ENCODE measurements around the gene CNN3. TPM values are rescaled to one million over a fixed set of nuclear protein-coding genes. Genes with fewer than 3 reads are reported as not detected.

CNN3 gene
- total and polyA plus RNA-seq, 2 of the 4 experiments (the other 2 are of a cell fraction): 249 to 552 TPM

DNA sequence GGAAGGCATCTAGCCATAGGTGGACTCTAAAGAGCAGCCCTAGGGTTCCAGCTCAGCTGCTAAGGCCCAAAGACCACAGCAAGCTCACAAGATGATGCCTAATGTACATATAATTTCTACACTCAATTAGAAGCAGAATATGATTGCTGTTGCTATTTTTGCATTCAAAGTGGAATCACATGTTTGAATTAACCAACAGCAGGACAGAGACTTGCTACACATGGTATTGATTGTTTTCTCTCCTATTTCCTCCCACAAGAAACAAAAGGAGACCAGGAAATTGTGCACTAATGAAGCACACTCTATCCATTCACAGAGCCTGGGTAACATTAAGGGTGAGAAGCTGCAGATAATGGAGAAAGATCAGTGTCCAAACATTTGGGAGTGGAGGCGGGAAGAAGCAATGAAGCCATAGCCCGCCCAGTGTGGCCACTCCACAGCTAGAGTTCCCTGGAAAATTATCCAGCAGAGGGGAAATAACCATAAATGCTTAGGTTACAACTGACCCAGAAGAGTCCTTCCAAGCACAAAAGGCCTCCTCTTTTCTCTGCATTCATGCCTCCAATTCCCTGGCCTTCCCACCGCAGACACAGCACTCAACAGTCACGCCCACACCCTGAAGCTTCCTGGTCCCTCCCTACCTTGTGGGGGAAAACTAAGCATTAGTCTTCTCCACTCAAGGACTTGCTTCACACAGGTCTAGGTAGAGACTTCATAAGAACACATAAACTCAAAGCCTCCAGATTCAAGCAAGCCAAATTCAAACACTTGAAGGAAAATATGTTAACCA lies 7.5 kb downstream of the CNN3 start:
- Histone ChIP-seq H4K20me1 (ENCODE audit: insufficient read depth, low read length) (peaks cover 96% of the 10 kb centered on the region), H3K9me3 (ENCODE audit: control insufficient read depth, insufficient read depth, low read length) (no peaks in the 10 kb centered on the region), H3K4me3 (ENCODE audit: insufficient read depth, low read depth, low read length) (no peak overlapping the region), H4K91ac (ENCODE audit: insufficient read depth, low read depth, low read length) (no peak overlapping the region), H2BK15ac (ENCODE audit: low read depth, low read length) (no peak overlapping the region), H3K4me1 (ENCODE audit: control insufficient read depth, insufficient read depth, low read length) (peaks cover 19% of the 10 kb centered on the region), H3K23ac (ENCODE audit: low read depth, low read length) (no peak overlapping the region), H3K56ac (ENCODE audit: extremely low read depth, insufficient read depth, low read length) (no peak overlapping the region), H2BK20ac (ENCODE audit: low read depth, low read length) (no peak overlapping the region), H2AFZ (replicated peaks; ENCODE audit: low read length, poor library complexity) (no peak overlapping the region), H3K4me2 (ENCODE audit: low read depth, low read length) (no peak overlapping the region), H3K4ac (ENCODE audit: low read depth, low read length) (peak overlapping the region; percentile 15; the same call in 1 of the 2 replicates), H3K18ac (ENCODE audit: low read depth, low read length) (no peak overlapping the region), H2AK5ac (ENCODE audit: low read depth, low read length) (no peak overlapping the region), H4K8ac (ENCODE audit: low read depth in 2 of 2, low read length in 2 of 2) (no peak overlapping the region), H3K27ac (ENCODE audit: insufficient read depth, low read length) (no peak overlapping the region), H2AK9ac (replicated peaks; ENCODE audit: low read depth, low read length, poor library complexity) (no peak overlapping the region), H2BK120ac (ENCODE audit: low read depth, low read length) (no peak overlapping the region), H3K14ac (replicated peaks; ENCODE audit: low read depth, low read length) (peak overlapping the region; percentile 37; the same call in 1 of the 2 replicates), H3K9me1 (ENCODE audit: insufficient read depth, low read length) (peaks cover 41% of the 10 kb centered on the region), H3K9ac (ENCODE audit: low read depth, low read length) (no peak overlapping the region), H3K79me1 (ENCODE audit: low read depth in 1 of 2, low read length in 2 of 2) (peaks cover 4 to 65% of the 10 kb centered on the region in 2 experiments; a peak in 2 of 4 replicates), H3K27me3 (ENCODE audit: control insufficient read depth, insufficient read depth, low read length) (no peaks in the 10 kb centered on the region), H3K36me3 (ENCODE audit: control insufficient read depth, insufficient read depth, low read length) (peaks cover 13% of the 10 kb centered on the region), H4K5ac (ENCODE audit: low read depth, low read length) (no peak overlapping the region), H2BK5ac (ENCODE audit: low read depth, low read length, poor library complexity, severe bottlenecking) (no peak overlapping the region)
- no CpG with 5 or more reads among the region's 4 CpGs for WGBS, 2 experiments (ENCODE audit: extremely low coverage in 2 of 2, insufficient read length in 1 of 2)
- no peak for DNase-seq
- BruUV-seq (replicated peaks): no TSS peak
- TF ChIP-seq MAFK (IDR thresholded peaks at IDR 0.05; ENCODE audit: low read depth, low read length): no peak
- TF ChIP-seq BHLHE40 (IDR thresholded peaks at IDR 0.05; ENCODE audit: low read depth, low read length): no peak
- TF ChIP-seq POLR2A (IDR thresholded peaks at IDR 0.05; ENCODE audit: low read depth, low read length): no peak
- TF ChIP-seq RAD21 (IDR thresholded peaks at IDR 0.05; ENCODE audit: low read length): no peak
- no peak for TF ChIP-seq NFE2L2 (IDR thresholded peaks at IDR 0.05; ENCODE audit: low read depth, low read length)
- no peak for TF ChIP-seq RFX5 (IDR thresholded peaks at IDR 0.05; ENCODE audit: low read depth, low read length)
- no peak for TF ChIP-seq SMC3 (IDR thresholded peaks at IDR 0.05; ENCODE audit: low read depth, low read length)
- TF ChIP-seq, protein P1, sequence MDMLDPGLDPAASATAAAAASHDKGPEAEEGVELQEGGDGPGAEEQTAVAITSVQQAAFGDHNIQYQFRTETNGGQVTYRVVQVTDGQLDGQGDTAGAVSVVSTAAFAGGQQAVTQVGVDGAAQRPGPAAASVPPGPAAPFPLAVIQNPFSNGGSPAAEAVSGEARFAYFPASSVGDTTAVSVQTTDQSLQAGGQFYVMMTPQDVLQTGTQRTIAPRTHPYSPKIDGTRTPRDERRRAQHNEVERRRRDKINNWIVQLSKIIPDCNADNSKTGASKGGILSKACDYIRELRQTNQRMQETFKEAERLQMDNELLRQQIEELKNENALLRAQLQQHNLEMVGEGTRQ (IDR thresholded peaks at IDR 0.05; ENCODE audit: low read depth, low read length): no peak
- TF ChIP-seq MAZ (IDR thresholded peaks at IDR 0.05; ENCODE audit: borderline replicate concordance, low read depth, low read length): no peak
- no peak for TF ChIP-seq FOS (IDR thresholded peaks at IDR 0.05; ENCODE audit: low read depth, low read length)
- no peak for TF ChIP-seq MXI1 (IDR thresholded peaks at IDR 0.05; ENCODE audit: borderline replicate concordance, low read depth, low read length)
- no peak for TF ChIP-seq RCOR1 (IDR thresholded peaks at IDR 0.05; ENCODE audit: insufficient replicate concordance, low read length)
- TF ChIP-seq, protein P2, sequence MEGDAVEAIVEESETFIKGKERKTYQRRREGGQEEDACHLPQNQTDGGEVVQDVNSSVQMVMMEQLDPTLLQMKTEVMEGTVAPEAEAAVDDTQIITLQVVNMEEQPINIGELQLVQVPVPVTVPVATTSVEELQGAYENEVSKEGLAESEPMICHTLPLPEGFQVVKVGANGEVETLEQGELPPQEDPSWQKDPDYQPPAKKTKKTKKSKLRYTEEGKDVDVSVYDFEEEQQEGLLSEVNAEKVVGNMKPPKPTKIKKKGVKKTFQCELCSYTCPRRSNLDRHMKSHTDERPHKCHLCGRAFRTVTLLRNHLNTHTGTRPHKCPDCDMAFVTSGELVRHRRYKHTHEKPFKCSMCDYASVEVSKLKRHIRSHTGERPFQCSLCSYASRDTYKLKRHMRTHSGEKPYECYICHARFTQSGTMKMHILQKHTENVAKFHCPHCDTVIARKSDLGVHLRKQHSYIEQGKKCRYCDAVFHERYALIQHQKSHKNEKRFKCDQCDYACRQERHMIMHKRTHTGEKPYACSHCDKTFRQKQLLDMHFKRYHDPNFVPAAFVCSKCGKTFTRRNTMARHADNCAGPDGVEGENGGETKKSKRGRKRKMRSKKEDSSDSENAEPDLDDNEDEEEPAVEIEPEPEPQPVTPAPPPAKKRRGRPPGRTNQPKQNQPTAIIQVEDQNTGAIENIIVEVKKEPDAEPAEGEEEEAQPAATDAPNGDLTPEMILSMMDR (conservative IDR thresholded peaks at IDR 0.05; ENCODE audit: low read depth, low read length): no peak
- TF ChIP-seq, protein P3, sequence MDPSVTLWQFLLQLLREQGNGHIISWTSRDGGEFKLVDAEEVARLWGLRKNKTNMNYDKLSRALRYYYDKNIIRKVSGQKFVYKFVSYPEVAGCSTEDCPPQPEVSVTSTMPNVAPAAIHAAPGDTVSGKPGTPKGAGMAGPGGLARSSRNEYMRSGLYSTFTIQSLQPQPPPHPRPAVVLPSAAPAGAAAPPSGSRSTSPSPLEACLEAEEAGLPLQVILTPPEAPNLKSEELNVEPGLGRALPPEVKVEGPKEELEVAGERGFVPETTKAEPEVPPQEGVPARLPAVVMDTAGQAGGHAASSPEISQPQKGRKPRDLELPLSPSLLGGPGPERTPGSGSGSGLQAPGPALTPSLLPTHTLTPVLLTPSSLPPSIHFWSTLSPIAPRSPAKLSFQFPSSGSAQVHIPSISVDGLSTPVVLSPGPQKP (IDR thresholded peaks at IDR 0.05; ENCODE audit: borderline replicate concordance, low read depth, low read length): no peak
- no peak for TF ChIP-seq CEBPB (IDR thresholded peaks at IDR 0.05; ENCODE audit: low read depth, low read length)
- ChIA-PET POLR2A (ENCODE audit: unreplicated experiment) (no interaction called here), CTCF (interaction anchor here (0.6 to 1.7 kb wide), 4 partner anchors 65 to 303 kb away, joined by 3 to 7 read pairs (median 4); no protein-coding TSS in a partner anchor)
- dilution Hi-C loops (cut with HindIII; ENCODE audit: low sequenced_read_pairs, unreplicated experiment) (no loop called here), in situ Hi-C loops (cut with MboI; ENCODE audit: low sequenced_read_pairs) (loop anchor here (5.0 kb wide), 1 partner anchor 118 kb away; no protein-coding TSS in a partner anchor), intact Hi-C loops (cut with micrococcal nuclease) (loop anchor here (2.0 to 10.0 kb wide), 2 partner anchors 17 to 315 kb away; partner anchors contain the start of gene RWDD3)
- ATAC-seq (ENCODE audit: low read depth): no peak

All from IMR-90 (cell line).